Adrenal gland (tissue), 12 donors: ENCODE measurements around the gene TTC33. TPM values are rescaled to one million over a fixed set of nuclear protein-coding genes. Genes with fewer than 3 reads are reported as not detected.
"Not testable (repeated sequence)": the region's sequence is repeated elsewhere in the genome, so short reads cannot be mapped to it uniquely, and the experiment has no call there.

Experiments
- DNase-seq, 7 donors: peaks; one replicate each; pipeline ENCODE4 v3.0.0-alpha.2; 2019 to 2020
- H3K27ac ChIP-seq, 5 donors: fragments of 200-600 bp; sonication (generic) in 4 of 5; 1 replicate in 3 of 5; 2 replicates in 2 of 5; pipeline versions ENCODE4 v1.5.1 to v1.8.0; 2016 to 2020; ENCODE audit warnings: mild to moderate bottlenecking in 1 of 5
- H3K27me3 ChIP-seq: fragments of 200-600 bp; 2 replicates; pipeline ENCODE4 v1.8.0; 2021
- H3K36me3 ChIP-seq, 2 donors: fragments of 200-600 bp; replicated peaks in 1 of 2; 1 replicate in 1 of 2; 2 replicates in 1 of 2; pipeline versions ENCODE4 v1.5.1 to v1.8.0; 2018 to 2022
- H3K4me1 ChIP-seq, 2 donors: fragments of 200-600 bp; replicated peaks in 1 of 2; 1 replicate in 1 of 2; 2 replicates in 1 of 2; pipeline versions ENCODE4 v1.5.1 to v1.8.0; 2018 to 2021
- H3K4me3 ChIP-seq, 4 donors: fragments of 200-600 bp; sonication (generic) in 3 of 4; one replicate each; pipeline ENCODE4 v1.5.1; 2016 to 2018
- H3K9me3 ChIP-seq, 3 donors: fragments of 200-600 bp; sonication (generic) in 1 of 3; replicated peaks in 1 of 3; 1 replicate in 2 of 3; 2 replicates in 1 of 3; pipeline versions ENCODE4 v1.5.1 to v1.8.0; 2016 to 2021
- POLR2A ChIP-seq, 2 donors: fragments of 450-650 bp; IDR thresholded peaks; one replicate each; pipeline ENCODE4 v1.6.1; 2017; ENCODE audit warnings: antibody characterized with exemption in 2 of 2, mild to moderate bottlenecking in 2 of 2, moderate library complexity in 1 of 2
- WGBS, 4 donors: extraction: QIAGEN DNeasy Blood & Tissue Kit in 2 of 4; methylation state at CpG; one replicate each; pipeline versions ENCODE4 v1.1.5 to v1.1.7; 2013 to 2017; 5-methylcytosine and 5-hydroxymethylcytosine counted together
- intact Hi-C, 2 donors: fragments of 100-400 bp; cut with DNase I; formaldehyde crosslinking; loops; one replicate each; pipeline versions ENCODE4 v1.14.1 to v1.15.0; 2022 to 2023
- polyA plus RNA-seq, 3 donors: library from polyadenylated mRNA; stranded (reverse); fragments of 200-250 nt in 2 of 3; fragments of 350-450 nt in 1 of 3; fragmentation: Illumina TruSeq in 1 of 3; extraction: RNeasy Lipid Tissue Mini Kit (QIAGEN cat#74804) in 1 of 3; gene quantifications; one replicate each; pipeline ENCODE4 v1.2.3, GENCODE V29; 2013 to 2014
- total RNA-seq, 9 donors: library from RNA; depleted of rRNA in 4 of 9; stranded (reverse); fragments of >200 nt in 4 of 9; fragments of 120-200 nt in 1 of 9; fragmentation: NEBNext Ultra II Directional in 1 of 9; extraction: Animal tissue kit (Norgen Biotek cat#: 25700) in 1 of 9; gene quantifications; one replicate each; pipeline versions ENCODE4 v1.1.0 to v1.2.4, GENCODE V29; 2013 to 2023
- TF ChIP-seq, protein P1 (sequence below), 6 experiments: fragments of 450-650 bp in 4 of 6; fragments of 200-600 bp in 2 of 6; sonication (generic) in 1 of 6; IDR thresholded peaks; 1 replicate in 5 of 6; 2 replicates in 1 of 6; pipeline versions ENCODE4 v1.5.1 to v1.8.0; 2016 to 2021; ENCODE audit warnings: antibody characterized with exemption in 6 of 6, mild to moderate bottlenecking in 2 of 6, moderate library complexity in 1 of 6
- donor health status: healthy with polysubstance abuse.
- donor health status: Bipolar disorder and iron deficiency.
- donor health status: DM: yes; HTN: yes; CAD: no.
- donor health status: DM: no; HTN: no; CAD: no.
- donor health status: DM: no; HTN: no; CAD: no.
- donor health status: DM: yes; HTN: yes; CAD: no.

TTC33 gene
- total and polyA plus RNA-seq, 12 donors, result 5.8 to 33.5 (median 15.3) TPM

DNA sequence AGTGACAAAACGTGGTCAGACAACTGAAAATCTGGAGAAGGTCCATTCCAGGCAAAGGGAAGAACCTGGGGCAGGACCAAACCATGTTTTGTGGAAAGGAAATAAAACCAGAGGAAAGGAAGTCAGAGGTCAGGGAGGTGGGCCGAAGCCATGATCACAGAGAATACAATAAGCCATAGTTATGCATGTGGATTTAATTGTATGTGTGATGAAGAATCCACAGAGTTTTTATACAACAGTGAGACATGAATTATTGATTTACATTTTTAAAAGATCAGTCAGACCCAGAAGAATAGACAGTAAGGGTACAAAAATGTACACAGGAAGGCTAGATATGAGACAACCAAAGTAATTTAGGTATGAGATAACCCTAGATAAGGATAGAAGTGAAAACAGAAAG is 20.8 kb downstream of the TTC33 start:
- Histone ChIP-seq H3K27me3 (no peaks in the 10 kb centered on the region), H3K27ac (peak overlapping the region in 1 of 5 donors; percentile 13), H3K4me1 (peaks cover 6 to 37% of the 10 kb centered on the region in 2 donors), H3K4me3 (no peak overlapping the region), H3K9me3 (no peaks in the 10 kb centered on the region), H3K36me3 (no peaks in the 10 kb centered on the region)
- intact Hi-C loops, result no loop called here
- DNase-seq, result no peak
- 68 to 77% (median 76%) methylated on average over 2 of the region's 2 CpGs for WGBS, 4 donors
- no peak for TF ChIP-seq POLR2A (IDR thresholded peaks at IDR 0.05)
- TF ChIP-seq, protein P1, sequence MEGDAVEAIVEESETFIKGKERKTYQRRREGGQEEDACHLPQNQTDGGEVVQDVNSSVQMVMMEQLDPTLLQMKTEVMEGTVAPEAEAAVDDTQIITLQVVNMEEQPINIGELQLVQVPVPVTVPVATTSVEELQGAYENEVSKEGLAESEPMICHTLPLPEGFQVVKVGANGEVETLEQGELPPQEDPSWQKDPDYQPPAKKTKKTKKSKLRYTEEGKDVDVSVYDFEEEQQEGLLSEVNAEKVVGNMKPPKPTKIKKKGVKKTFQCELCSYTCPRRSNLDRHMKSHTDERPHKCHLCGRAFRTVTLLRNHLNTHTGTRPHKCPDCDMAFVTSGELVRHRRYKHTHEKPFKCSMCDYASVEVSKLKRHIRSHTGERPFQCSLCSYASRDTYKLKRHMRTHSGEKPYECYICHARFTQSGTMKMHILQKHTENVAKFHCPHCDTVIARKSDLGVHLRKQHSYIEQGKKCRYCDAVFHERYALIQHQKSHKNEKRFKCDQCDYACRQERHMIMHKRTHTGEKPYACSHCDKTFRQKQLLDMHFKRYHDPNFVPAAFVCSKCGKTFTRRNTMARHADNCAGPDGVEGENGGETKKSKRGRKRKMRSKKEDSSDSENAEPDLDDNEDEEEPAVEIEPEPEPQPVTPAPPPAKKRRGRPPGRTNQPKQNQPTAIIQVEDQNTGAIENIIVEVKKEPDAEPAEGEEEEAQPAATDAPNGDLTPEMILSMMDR (IDR thresholded peaks at IDR 0.05), result no peak

DNA sequence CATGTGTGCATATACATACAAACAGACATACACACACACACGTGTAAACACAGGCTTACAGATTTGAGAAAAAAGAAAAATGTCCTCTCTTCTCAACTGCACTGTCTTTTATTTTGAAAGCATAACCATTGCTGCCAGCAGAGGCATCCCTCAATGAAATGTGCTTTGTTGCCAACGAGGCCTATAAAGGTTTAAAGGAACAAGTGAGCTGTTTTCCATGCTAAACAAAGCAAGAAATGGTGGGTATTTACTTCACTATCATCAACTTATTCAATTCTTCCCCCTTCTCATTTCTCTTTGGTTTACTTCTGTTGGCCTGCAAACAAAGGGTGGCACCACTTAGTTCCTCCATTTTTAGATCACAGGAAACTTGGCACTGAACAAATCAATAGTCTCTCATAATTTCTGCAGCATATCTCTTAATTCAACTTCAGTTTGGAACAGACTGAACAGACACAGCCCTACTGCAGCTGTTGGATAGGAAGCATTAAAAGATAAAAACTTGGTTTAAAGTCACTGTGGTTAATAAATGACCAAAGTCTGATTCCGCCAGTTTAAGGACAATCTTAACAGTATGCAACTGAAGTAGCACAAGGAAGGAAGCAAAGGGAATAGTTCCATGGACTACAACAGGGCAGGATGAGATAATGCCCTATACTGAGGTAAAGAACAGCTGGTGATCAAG is 21.7 kb downstream of the TTC33 start:
- Histone ChIP-seq H3K9me3 (no peaks in the 10 kb centered on the region), H3K4me1 (peaks cover 6 to 37% of the 10 kb centered on the region in 2 donors), H3K4me3 (no peak overlapping the region), H3K27ac (peak overlapping the region in 2 of 5 donors; percentile 6 to 13), H3K36me3 (no peaks in the 10 kb centered on the region), H3K27me3 (no peaks in the 10 kb centered on the region)
- no peak for TF ChIP-seq POLR2A (IDR thresholded peaks at IDR 0.05)
- TF ChIP-seq, protein P1 (IDR thresholded peaks at IDR 0.05), result peak in 1 of 6 experiments; percentile 10
- DNase-seq, result no peak
- intact Hi-C loops, result no loop called here
- WGBS, 4 donors, result 44 to 58% (median 52%) methylated on average over 3 of the region's 3 CpGs

DNA sequence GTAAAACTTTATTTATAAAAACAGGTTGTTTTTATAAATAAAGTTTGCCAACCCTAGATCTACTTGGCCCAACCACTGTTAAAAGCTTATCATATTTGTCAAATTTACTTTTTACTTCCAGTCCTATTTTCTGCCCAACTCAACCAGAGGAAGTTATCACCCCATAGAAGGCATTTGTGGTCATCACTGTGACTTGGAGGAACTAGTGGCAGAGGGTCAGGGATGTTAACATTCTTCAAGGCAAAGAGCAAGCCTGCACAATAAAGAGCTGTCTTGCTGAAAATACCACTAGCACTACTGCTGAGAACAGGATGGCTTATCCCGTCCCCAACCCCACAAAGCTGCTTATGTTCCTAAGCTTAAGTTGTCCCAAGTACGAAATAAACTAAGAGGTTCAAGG is 22.3 kb downstream of the TTC33 start:
- Histone ChIP-seq H3K36me3 (no peaks in the 10 kb centered on the region), H3K4me1 (peaks cover 6 to 37% of the 10 kb centered on the region in 2 donors), H3K27ac (peak overlapping the region in 2 of 5 donors; percentile 4 to 37), H3K4me3 (no peak overlapping the region), H3K27me3 (no peaks in the 10 kb centered on the region), H3K9me3 (no peaks in the 10 kb centered on the region)
- TF ChIP-seq POLR2A (IDR thresholded peaks at IDR 0.05), result no peak
- TF ChIP-seq, protein P1 (IDR thresholded peaks at IDR 0.05), result no peak
- no peak for DNase-seq
- intact Hi-C loops, result no loop called here
- 73 to 89% (median 80%) methylated on average over 2 of the region's 2 CpGs for WGBS, 4 donors

DNA sequence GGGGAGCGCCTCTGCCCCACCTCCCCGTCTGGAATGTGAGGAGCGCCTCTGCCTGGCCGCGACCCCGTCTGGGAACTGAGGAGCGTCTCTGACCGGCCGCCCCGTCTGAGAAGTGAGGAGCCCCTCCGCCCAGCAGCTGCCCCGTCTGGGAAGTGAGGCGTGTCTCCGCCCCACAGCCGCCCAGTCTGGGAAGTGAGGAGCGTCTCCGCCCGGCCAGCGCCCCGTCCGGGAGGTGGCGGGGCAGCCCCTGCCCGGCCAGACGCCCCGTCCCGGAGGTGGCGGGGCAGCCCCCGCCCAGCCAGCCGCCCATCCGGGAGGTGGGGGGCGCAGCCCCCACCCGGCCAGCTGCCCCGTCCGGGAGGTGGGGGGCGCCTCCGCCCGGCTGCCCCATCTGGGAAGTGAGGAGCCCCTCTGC is 33.3 kb downstream of the TTC33 start:
- H3K27ac ChIP-seq, H3K9me3 ChIP-seq, DNase-seq, H3K27me3 ChIP-seq, intact Hi-C loops, H3K4me3 ChIP-seq, H3K36me3 ChIP-seq, H3K4me1 ChIP-seq: not testable (repeated sequence)
- WGBS, 4 donors, result 93 to 100% (median 94%) methylated on average over 11 to 37 of the region's 37 CpGs

DNA sequence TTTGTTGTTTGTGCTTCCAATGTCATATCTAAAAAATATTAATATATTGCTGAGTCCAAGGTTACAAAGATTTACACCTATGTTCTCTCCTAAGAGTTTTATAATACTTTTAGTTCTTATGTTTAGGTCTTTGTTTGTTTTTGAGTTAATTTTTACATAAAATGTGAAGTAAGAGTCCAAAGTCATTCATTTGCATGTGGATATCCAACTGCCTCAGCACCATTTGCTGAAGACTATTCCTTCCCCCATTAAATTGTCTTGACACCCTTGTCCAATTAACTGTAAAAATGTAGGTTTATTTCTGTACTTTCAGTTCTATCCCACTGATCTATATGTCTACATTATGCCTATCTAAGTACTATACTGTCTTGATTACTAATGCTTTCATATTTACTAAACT is 35.7 kb downstream of the TTC33 start:
- H3K4me1 ChIP-seq, result peaks cover 6% of the 10 kb centered on the region in 2 donors
- no peaks in the 10 kb centered on the region for H3K27me3 ChIP-seq
- no peak for TF ChIP-seq POLR2A (IDR thresholded peaks at IDR 0.05)
- TF ChIP-seq, protein P1 (IDR thresholded peaks at IDR 0.05), result no peak
- intact Hi-C loops, result no loop called here
- H3K4me3 ChIP-seq, result no peak overlapping the region
- DNase-seq, result no peak
- no peak overlapping the region for H3K27ac ChIP-seq
- H3K36me3 ChIP-seq, result no peaks in the 10 kb centered on the region
- no peaks in the 10 kb centered on the region for H3K9me3 ChIP-seq
